COLO829 (cell line): Measurements from ENCODE around the gene IL31RA.

Experiments
- DNase-seq: peaks from one replicate; pipeline ENCODE4 v3.0.0; 2012; ENCODE audit warnings: low spot score

The IL31RA gene

GRCh38 chr5:55903121-55903701 lies 52.1 kb downstream of the IL31RA start:
- no peak for DNase-seq

GRCh38 chr5:55904152-55904551 lies 53.0 kb downstream of the IL31RA start:
- no peak for DNase-seq

GRCh38 chr5:55905251-55905650 lies 54.1 kb downstream of the IL31RA start:
- DNase-seq, result no peak

DNA sequence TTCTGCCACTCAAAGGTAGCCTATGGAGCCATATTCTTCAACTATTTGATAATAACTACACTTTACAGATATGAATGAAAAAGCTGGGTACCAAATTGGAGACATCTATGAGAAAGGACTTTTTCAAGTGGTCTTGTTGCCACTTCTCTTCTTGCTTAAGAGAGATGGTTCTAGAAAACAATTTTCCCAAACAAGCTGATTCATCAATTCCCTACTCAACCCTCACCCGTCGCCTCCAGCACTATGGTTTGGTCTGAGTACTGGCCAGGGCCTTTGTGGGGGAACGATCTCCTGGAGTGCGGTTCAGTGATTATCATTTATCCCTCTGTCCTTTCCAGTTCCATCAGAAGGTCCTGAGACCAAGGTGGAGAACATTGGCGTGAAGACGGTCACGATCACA lies 56.8 kb downstream of the IL31RA start:
- DNase-seq, result no peak

- DNase-seq, result no peak
These were observed 57.6 kb downstream of the IL31RA start for GRCh38 chr5:55908804-55909203.

GRCh38 chr5:55911784-55912653 lies 60.9 kb downstream of the IL31RA start:
- DNase-seq, result no peak

GRCh38 chr5:55913466-55914413 lies 62.6 kb downstream of the IL31RA start:
- DNase-seq, result no peak

DNA sequence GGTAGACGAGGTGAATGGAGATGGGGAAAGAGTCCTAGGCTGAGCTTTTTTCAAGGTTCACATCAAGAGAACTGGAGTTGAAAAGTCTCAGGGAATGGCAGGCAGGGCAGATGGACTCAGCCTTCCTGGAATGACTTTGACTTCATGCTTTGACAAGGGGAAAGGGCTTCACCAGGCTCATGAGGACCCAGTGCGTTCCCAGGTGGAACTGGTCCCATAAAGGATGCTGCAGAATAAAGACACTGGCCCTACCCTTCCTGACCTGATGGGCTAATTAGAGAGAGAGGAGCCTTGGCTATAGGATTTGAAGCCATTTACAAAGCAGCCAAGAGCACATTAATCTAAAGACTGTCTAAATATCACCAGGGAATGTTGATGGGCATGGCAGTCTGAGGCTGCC lies 63.8 kb downstream of the IL31RA start:
- no peak for DNase-seq

DNA sequence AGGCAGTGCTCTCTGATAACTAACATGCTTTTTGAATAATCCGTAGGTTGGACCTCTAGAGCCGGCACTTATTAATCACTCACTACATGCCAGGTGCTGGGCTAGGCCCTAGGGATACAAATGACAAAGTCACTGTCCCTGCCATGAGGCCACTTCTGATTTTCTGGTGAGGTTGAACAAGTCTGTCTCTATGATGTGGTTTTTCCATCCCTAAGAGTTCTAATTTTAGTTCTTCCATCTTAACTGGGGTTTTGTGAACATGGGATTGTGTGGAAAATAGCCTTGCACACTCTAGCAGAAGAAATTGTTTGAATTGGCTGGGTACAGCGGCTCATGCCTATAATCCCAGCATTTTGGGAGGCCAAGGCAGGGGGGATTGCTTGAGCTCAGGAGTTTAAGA lies 64.6 kb downstream of the IL31RA start:
- no peak for DNase-seq

DNA sequence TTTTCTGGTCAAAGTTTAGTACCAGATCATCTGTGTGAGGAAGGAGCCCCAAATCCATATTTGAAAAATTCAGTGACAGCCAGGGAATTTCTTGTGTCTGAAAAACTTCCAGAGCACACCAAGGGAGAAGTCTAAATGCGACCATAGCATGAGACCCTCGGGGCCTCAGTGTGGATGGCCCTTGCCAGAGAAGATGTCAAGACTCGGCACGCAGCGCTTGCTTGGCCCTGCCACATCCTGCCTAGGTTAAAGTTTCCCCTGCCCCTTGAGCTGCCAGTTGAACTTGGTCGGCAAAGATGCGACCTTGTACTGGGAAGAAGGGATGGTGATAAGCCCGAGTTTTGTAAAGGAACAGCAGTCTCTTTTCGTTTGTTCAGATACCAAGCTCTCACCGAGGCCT lies 65.8 kb downstream of the IL31RA start:
- no peak for DNase-seq

DNA sequence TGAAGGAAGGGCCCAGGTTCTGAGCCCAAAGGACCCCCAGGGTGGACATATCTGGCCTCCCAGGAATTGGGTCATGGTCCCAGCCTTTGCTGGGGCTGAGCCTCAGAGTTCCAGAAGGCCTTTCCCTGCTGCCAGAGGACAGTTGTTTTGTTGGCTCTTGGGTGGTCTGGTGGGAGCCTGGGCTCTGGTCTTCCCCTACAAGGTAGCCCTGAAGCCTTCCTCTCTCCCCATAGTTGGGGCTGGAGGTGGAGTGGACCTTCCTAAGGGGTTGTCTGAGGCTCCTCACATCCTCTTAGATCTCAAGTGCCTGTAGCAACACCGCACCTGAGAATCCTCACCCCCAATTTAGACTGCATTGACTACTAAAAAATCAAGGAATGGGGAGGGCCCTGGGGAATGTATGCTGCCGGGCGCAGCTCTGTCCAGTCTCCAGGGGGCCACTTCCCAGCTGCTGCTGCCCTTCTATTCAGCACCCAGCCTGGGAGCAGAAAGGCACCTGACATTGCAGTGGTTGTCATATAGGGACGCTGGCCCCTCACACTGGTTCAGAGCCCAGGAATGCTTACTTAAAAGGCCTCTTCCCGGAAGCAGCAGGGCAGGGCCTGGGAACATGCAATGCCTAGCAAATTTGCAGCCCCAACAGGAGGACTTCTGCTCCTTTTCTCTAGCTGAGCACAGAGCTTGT lies 66.4 kb downstream of the IL31RA start:
- DNase-seq, result no peak

GRCh38 chr5:55918087-55919035 lies 67.2 kb downstream of the IL31RA start:
- no peak for DNase-seq

- no peak for DNase-seq
These were observed 68.5 kb downstream of the IL31RA start for GRCh38 chr5:55919625-55920024.

- DNase-seq, result no peak
These were observed 69.6 kb downstream of the IL31RA start for GRCh38 chr5:55920784-55921183.

GRCh38 chr5:55921617-55922016 lies 70.5 kb downstream of the IL31RA start:
- DNase-seq, result no peak

DNA sequence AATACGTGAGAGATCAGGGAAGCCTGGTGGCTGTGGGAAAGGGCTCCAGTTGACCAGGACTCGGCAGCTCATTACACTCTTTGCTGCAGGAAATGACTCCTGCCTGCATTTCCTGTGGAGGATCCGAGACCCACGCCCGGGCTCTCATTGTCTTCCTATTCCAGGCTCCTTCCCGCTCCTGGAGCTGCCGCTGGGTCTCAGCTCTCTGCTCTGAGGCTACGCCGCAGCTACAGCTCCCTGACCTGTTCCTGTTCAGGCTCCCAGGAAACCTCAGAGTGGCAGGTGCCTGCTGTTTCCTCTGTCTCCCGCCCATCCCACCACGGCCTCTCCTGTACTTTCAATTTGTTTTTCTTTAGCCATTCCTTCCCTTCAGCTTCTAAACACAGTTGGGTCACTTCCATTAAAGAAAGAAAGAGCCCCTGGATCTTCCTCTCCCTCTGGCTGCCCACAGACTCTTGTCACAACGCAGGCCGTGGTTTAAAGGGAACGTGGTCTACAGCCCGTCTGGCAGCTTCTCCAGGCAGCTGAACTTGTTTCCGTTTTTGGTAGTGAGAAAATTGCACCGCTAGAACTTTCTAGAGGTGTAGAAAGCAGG lies 72.1 kb downstream of the IL31RA start:
- no peak for DNase-seq

DNA sequence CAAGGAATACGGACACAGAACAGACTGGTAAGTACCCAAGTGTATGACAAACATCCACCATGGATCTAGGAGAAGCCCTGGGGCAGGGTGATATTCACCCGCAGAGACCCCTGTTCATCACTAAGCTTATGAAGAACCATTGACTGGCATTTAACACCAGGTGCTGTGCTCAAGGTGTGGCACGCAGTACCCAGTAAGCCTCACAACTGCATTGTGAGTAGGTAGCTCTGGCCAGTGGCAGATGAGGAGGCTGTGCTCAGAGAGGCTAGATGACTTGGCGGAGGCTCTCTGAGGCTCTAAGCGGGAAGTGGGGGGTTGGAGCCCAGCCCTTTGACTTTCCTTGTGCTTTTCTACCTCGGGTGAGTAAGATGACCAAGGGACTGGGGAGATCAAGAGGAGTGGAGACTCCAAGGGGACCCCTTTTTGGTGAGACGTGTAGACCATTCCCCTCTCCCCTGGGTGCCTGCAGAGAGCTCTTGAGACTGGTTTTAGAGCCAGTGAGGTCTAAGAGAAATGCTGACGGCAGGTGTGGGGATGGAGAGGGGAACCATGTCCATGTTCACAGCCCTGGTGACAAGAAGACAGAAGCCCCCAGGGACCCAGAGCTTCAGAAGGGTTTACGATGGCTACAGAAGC lies 72.8 kb downstream of the IL31RA start:
- no peak for DNase-seq

DNA sequence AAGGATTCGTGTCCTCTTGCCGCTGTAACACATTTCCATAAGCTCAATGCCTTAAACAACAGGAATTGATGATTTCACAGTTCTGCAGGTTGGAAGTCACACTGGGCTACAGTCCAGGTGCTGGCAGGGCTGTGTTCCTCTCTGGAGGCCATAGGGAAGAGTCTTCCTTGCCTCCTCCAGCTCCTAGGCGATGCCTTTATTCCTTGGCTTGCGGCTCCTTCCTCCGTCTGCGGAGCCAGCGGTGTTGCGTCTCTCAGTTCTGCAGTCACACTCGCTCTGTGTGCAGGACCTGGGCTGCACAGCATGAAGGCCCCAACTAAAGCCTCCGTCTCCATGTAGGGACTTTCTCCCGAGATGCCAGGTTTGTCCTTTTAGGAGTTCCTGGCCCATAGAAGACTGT lies 73.6 kb downstream of the IL31RA start:
- DNase-seq, result no peak

- DNase-seq, result no peak
These were observed 74.0 kb downstream of the IL31RA start for GRCh38 chr5:55925181-55925580.

- no peak for DNase-seq
These were observed 74.6 kb downstream of the IL31RA start for GRCh38 chr5:55925712-55926111.
